HepG2 (cell line): Measurements from ENCODE around the gene STIM2.

Experiments used
- CTCF ChIP-seq: sonication (generic); formaldehyde crosslinking; IDR thresholded peaks from 2 replicates; pipeline ENCODE4 v1.5.0; 2020; ENCODE audit warnings: mild to moderate bottlenecking, missing genetic modification reagents, moderate library complexity
- MIXL1 ChIP-seq: IDR thresholded peaks from 2 replicates; pipeline ENCODE4 v1.6.1; 2016
- MTF2 ChIP-seq: sonication (generic); formaldehyde crosslinking; IDR thresholded peaks from 2 replicates; pipeline ENCODE4 v1.5.0; 2020; ENCODE audit warnings: missing genetic modification reagents, borderline replicate concordance
- POLR2A ChIP-seq, 2 experiments: IDR thresholded peaks; 2 replicates each; pipeline ENCODE4 v1.6.1; 2011; ENCODE audit warnings: low read depth in 2 of 2, low read length in 2 of 2, mild to moderate bottlenecking in 1 of 2, moderate library complexity in 1 of 2; ENCODE audit not compliant: insufficient read depth in 1 of 2
- POLR2AphosphoS5 ChIP-seq: IDR thresholded peaks from 2 replicates; pipeline ENCODE4 v1.6.1; 2012; ENCODE audit warnings: low read depth, low read length
- ZNF558 ChIP-seq: sonication (generic); formaldehyde crosslinking; IDR thresholded peaks from 2 replicates; pipeline ENCODE4 v1.9.0; 2022; ENCODE audit warnings: mild to moderate bottlenecking, missing genetic modification reagents, borderline replicate concordance
- TF ChIP-seq, protein P1 (sequence below): sonication (generic); formaldehyde crosslinking; IDR thresholded peaks from 2 replicates; pipeline ENCODE4 v1.5.0; 2020; ENCODE audit warnings: mild to moderate bottlenecking, missing genetic modification reagents, borderline replicate concordance
- TF ChIP-seq, protein P2 (sequence below): sonication (generic); formaldehyde crosslinking; IDR thresholded peaks from 2 replicates; pipeline ENCODE4 v1.8.1; 2023; ENCODE audit warnings: mild to moderate bottlenecking, missing genetic modification reagents
- TF ChIP-seq, protein P3 (sequence below): sonication (generic); formaldehyde crosslinking; IDR thresholded peaks from 2 replicates; pipeline ENCODE4 v1.8.0; 2022; ENCODE audit warnings: mild to moderate bottlenecking, missing genetic modification reagents, borderline replicate concordance

GRCh38 chr4:26991057-26991456, 130.4 kb downstream of the STIM2 start:
- TF ChIP-seq, protein P1, sequence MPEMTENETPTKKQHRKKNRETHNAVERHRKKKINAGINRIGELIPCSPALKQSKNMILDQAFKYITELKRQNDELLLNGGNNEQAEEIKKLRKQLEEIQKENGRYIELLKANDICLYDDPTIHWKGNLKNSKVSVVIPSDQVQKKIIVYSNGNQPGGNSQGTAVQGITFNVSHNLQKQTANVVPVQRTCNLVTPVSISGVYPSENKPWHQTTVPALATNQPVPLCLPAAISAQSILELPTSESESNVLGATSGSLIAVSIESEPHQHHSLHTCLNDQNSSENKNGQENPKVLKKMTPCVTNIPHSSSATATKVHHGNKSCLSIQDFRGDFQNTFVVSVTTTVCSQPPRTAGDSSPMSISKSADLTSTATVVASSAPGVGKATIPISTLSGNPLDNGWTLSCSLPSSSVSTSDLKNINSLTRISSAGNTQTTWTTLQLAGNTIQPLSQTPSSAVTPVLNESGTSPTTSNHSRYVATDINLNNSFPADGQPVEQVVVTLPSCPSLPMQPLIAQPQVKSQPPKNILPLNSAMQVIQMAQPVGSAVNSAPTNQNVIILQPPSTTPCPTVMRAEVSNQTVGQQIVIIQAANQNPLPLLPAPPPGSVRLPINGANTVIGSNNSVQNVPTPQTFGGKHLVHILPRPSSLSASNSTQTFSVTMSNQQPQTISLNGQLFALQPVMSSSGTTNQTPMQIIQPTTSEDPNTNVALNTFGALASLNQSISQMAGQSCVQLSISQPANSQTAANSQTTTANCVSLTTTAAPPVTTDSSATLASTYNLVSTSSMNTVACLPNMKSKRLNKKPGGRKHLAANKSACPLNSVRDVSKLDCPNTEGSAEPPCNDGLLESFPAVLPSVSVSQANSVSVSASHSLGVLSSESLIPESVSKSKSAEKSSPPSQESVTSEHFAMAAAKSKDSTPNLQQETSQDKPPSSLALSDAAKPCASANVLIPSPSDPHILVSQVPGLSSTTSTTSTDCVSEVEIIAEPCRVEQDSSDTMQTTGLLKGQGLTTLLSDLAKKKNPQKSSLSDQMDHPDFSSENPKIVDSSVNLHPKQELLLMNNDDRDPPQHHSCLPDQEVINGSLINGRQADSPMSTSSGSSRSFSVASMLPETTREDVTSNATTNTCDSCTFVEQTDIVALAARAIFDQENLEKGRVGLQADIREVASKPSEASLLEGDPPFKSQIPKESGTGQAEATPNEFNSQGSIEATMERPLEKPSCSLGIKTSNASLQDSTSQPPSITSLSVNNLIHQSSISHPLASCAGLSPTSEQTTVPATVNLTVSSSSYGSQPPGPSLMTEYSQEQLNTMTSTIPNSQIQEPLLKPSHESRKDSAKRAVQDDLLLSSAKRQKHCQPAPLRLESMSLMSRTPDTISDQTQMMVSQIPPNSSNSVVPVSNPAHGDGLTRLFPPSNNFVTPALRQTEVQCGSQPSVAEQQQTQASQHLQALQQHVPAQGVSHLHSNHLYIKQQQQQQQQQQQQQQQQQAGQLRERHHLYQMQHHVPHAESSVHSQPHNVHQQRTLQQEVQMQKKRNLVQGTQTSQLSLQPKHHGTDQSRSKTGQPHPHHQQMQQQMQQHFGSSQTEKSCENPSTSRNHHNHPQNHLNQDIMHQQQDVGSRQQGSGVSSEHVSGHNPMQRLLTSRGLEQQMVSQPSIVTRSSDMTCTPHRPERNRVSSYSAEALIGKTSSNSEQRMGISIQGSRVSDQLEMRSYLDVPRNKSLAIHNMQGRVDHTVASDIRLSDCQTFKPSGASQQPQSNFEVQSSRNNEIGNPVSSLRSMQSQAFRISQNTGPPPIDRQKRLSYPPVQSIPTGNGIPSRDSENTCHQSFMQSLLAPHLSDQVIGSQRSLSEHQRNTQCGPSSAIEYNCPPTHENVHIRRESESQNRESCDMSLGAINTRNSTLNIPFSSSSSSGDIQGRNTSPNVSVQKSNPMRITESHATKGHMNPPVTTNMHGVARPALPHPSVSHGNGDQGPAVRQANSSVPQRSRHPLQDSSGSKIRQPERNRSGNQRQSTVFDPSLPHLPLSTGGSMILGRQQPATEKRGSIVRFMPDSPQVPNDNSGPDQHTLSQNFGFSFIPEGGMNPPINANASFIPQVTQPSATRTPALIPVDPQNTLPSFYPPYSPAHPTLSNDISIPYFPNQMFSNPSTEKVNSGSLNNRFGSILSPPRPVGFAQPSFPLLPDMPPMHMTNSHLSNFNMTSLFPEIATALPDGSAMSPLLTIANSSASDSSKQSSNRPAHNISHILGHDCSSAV (CRISPR knock-in tag) = no peak
- TF ChIP-seq MTF2 (no peak), CTCF (CRISPR knock-in tag) (no peak), POLR2AphosphoS5 (no peak), MIXL1 (CRISPR knock-in tag) (no peak), POLR2A (IDR thresholded peaks at IDR 0.05; ENCODE audit: insufficient read depth in 1 of 2, low read depth in 2 of 2, low read length in 2 of 2) (no peak), ZNF558 (CRISPR knock-in tag) (no peak)
- TF ChIP-seq, protein P2, sequence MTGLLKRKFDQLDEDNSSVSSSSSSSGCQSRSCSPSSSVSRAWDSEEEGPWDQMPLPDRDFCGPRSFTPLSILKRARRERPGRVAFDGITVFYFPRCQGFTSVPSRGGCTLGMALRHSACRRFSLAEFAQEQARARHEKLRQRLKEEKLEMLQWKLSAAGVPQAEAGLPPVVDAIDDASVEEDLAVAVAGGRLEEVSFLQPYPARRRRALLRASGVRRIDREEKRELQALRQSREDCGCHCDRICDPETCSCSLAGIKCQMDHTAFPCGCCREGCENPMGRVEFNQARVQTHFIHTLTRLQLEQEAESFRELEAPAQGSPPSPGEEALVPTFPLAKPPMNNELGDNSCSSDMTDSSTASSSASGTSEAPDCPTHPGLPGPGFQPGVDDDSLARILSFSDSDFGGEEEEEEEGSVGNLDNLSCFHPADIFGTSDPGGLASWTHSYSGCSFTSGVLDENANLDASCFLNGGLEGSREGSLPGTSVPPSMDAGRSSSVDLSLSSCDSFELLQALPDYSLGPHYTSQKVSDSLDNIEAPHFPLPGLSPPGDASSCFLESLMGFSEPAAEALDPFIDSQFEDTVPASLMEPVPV (CRISPR knock-in tag) = no peak
- TF ChIP-seq, protein P3, sequence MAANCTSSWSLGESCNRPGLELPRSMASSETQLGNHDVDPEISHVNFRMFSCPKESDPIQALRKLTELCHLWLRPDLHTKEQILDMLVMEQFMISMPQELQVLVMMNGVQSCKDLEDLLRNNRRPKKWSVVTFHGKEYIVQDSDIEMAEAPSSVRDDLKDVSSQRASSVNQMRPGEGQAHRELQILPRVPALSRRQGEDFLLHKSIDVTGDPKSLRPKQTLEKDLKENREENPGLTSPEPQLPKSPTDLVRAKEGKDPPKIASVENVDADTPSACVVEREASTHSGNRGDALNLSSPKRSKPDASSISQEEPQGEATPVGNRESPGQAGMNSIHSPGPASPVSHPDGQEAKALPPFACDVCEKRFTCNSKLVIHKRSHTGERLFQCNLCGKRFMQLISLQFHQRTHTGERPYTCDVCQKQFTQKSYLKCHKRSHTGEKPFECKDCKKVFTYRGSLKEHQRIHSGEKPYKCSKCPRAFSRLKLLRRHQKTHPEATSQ = no peak
